Measurements from ENCODE around the gene MLLT1.

Gene MLLT1

DNA sequence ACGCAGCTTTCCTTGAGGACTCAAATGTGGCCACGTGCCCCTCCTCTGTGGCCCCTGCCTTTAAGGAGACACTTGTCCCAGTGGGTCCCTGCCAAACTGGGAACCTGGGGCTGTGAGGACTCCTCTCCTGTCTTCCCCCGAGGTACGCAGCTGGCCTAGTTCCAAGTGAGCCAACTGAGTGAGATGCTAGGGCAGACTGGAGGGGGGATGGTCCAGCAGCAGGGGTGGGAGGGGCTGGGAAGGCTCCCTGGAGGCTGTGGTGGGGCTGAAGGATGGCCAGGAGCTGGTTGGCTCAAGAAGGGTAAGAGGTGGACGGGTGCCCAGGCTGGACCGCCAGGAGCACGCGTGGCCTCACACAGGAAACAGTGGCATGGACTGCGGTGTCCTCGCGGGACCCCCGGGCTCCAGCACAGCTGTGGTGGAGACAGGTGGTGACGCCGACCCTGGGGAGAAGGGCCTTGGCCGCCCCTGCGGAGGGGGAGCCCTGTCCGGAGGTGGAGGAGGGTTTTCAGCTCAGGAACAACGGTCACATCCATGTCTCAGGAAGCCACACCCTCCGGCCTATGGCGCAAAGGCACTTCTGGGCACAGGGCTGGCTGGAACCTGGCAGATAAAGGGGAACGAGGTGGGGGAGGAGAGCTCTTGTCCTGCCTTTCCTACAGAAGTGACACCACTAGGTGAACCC, 45.8 kb downstream of the MLLT1 start:
- DNase-seq = no peak

- no peak for DNase-seq
Observed at GRCh38 chr19:6233056-6233826, 46.5 kb downstream of the MLLT1 start.

DNA sequence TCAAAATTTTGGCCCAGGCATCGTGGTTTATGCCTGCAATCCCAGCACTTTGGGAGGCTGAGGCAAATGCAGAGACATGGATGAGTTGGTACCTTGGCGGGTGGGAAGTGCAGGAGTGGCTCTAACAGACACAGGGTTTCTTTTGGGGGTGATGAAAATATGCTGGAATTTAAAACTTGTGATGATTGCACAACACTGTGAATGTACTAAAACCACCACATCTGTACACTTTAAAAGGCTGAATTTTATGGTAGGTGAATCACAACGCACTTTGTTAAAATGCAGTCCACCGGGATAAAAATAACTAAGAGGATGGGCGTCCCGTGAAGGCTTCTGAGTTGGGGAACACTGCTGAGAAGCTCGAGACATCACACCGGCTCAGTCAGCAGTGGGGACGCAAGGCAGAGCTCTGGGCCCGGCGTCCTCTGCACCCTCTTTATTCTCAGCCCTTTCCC, 47.1 kb downstream of the MLLT1 start:
- DNase-seq = no peak

GRCh38 chr19:6230991-6231448, 48.8 kb downstream of the MLLT1 start:
- DNase-seq = no peak

DNA sequence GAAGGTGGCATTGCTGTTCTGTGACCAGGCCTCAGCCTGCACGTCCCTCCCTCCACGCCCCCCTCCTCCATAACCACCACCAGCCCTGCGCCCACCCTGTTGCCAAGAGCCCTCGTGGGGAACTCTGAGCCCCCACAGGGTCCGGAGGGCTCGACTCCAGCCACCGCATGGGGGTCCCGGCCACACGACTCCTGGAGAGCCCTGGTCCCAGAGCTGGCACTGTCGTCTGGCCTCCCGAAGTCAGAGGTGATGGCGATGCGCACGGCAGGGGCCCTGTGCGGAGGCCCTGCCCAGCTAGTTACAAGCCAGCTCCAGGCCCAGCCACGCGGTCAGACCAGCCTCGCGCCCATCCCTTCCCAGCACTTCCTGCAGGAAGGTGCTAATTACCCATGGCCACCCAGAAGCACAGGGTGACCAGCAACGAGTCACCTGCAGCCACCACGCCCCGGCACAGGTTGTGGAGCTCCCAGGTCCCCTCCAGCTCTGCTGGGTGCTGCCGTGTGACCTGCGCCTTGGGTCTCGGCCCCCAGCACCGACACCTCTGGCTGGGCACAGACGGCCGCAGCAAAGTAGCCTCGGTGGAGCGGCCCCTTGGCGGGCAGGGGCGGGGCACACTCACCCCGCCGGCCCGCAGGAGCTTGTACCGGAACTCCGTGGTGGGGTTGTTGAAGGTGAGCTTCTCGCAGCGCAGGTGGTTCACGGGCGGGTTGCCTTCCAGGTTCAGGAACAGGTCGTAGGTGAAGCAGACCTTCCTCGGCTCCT, 49.6 kb downstream of the MLLT1 start:
- DNase-seq = no peak

DNA sequence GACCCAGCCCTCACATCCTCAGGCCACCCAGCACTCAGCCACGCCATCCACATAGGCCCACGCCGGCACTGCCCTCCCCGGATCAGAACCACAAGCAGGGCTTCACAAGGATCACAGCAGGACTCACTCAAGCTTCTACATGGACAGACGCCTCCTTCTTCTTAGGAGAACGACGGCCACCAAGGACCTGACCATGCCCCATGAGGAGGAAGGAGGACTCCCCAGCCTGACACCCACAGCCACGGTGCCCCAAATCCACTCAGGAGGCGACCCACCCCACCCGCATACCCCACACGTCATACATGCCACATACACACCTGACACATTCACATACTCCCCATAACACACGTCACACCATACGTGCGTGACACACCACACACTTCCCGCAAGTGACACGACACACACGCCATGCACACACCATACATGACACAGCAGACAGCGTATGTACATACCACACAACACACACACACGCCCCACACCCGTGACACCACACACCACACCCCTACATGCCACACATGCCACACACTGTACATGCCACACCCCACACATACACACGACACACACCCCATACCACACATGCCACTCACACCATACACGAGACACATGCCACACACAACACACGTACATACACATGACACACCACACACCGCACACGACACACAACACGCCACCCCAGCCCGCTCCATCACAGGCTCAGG, 50.4 kb downstream of the MLLT1 start:
- DNase-seq = no peak

GRCh38 chr19:6228551-6229215, 51.1 kb downstream of the MLLT1 start:
- no peak for DNase-seq

DNA sequence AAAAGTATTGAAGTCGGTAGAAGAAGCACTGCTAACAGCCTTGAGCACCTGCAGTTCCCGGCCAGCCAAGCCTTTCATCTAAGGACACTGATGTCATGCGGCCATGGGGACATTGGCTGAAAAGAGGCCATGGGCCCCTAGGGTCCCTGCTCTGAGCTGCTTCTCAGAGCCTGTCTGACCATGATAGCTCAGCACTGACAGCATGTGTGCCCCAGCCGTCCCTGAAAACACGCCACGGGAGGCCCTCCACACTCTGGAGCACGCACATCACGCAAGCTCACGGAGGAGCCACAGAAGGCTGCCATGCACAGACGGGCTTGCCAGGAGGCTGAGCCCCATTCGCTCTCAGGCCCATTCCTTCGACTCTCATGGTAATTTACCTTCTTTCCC, 51.8 kb downstream of the MLLT1 start:
- no peak for DNase-seq

GRCh38 chr19:6227156-6227935, 52.4 kb downstream of the MLLT1 start:
- DNase-seq = no peak

DNA sequence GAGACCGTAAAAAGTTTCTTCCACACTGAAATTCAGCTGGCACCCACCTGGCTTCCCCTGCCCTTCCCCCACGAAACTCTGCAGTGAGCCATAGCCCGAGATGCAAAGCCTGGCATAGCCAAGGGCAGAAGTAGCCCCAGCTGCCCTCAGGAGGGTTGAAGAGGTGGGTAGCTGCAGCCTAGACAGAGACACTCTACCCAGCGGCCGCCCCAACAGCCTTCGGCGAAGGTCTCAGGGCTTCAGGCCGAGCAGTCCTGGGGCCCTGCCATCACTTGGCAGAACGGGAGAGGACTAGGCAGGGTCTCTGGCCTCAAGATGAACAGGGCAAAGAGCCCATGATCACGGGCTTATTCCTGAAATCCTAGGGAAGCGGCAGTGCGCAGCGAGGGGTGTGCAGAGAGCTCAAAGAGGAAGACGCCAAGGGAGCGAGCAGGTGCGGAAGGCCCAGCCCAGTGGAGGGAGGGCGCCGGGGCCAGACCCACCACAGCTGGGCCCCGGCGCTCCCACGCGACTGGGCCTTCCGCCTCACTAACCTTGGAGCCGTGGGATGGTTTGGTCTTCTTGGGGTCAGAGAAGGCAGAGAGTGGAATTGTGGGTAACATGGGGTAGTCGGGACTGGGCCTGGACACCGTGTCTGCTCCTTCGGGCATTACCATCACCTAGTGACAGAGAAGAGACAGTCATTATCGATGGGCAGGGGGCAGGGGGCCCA, 53.2 kb downstream of the MLLT1 start:
- DNase-seq = no peak

- no peak for DNase-seq
Observed at GRCh38 chr19:6226012-6226411, 53.8 kb downstream of the MLLT1 start.

GRCh38 chr19:6225232-6225865, 54.4 kb downstream of the MLLT1 start:
- no peak for DNase-seq

- no peak for DNase-seq
Observed at GRCh38 chr19:6224308-6224675, 55.5 kb downstream of the MLLT1 start.

DNA sequence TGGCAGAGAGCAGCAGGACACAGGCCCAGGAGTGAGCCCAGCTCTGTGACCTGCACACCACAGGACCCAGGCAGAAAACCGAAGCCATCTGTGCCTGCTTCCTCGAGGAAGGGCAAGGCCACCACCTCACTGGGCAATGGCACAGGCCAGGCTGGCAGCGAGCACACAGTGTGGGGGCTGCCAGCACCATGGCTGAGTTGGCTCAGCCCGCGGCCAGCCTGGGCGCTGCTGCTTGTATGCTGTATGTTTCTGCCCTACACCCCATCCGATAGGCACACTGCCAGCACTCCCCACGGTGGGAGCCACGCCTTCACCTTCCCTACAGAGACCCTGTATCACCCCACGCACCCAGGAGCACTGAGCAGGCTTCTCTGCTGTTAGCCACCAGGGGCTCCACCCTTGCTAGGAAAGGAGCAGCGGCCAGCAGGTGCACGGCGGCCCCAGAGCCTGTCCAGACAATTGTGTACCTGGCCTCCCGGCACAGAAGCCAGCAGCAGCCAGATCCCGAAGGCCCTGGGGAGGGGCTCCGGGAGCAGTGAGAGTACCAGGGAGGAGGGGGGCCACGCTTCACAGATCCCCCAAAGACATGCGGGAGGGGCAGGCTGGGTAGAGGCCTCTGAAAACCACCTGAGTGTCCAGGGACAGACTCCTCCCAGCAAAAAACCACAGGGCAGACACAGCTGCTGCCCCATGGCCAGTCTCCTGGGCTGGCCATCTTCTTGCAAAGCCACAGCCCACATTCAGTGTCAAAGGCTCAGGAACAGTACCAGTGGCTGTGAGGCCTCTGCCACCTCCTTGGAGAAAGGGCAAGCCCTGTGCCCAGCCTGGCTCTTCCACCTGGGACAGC, 56.1 kb downstream of the MLLT1 start:
- DNase-seq = peak; percentile 14 to 34

GRCh38 chr19:6222884-6223283, 56.9 kb downstream of the MLLT1 start:
- DNase-seq = no peak

DNA sequence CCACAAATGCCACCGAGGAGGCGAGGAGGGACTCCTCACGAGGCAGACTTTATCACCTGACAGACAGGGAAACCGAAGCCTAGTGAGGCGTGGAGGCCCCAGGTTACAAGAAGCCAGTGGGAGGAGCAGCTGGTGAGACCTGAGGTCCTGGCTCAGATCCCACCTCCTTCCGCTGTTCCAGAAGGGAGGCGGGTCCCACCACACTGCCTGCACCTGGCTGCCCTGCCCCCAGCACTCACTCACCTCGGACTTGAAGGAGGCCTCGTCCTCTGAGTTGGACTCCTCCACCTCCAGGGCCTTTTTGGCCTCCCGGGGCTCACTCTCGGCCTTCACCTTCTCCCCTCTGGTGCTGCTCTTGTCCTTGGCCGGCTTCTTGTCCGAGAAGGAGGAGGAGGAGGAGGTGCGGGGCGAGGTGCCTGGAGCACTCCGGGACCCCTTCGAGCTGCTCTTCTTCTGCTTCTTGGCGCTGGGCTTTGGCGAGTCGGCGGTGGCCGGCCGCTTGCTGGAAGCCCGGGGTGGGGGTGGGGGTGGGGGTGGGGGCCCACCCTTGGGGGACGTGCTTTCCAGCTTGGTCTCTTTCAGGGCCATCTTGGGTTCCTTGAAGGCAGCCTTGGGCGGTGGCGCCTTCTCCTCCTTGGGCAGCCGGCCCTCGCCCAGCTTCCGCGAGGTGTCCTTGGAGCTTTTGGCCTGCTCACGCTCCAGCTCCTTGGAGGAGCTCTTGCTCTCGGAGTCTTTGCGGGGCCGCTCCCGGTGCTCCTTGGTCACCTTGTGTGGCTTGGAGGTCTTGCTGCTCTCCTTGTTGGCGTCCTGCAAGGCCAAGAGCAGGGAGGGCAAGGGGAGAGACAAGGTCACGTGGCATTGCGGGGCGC, 57.7 kb downstream of the MLLT1 start:
- DNase-seq = no peak

GRCh38 chr19:6221220-6221877, 58.4 kb downstream of the MLLT1 start:
- no peak for DNase-seq
